HL-60 (cell line): Measurements from ENCODE around the gene CPS1.

ENCODE experiments used
- CTCF ChIP-seq: IDR thresholded peaks from one replicate; pipeline ENCODE4 v1.5.1; 2011; ENCODE audit warnings: low read length, control low read depth, inconsistent platforms; ENCODE audit not compliant: insufficient read depth
- POLR2AphosphoS5 ChIP-seq: IDR thresholded peaks from 2 replicates; pipeline ENCODE4 v1.6.1; 2012; ENCODE audit warnings: low read depth
- REST ChIP-seq: IDR thresholded peaks from 2 replicates; pipeline ENCODE4 v1.6.1; 2012; ENCODE audit warnings: low read depth; ENCODE audit not compliant: insufficient replicate concordance
- SPI1 ChIP-seq: IDR thresholded peaks from 2 replicates; pipeline ENCODE4 v1.6.1; 2012; ENCODE audit warnings: low read depth, mild to moderate bottlenecking, borderline replicate concordance

GRCh38 chr2:210722092-210722491 lies 165.7 kb downstream of the CPS1 start:
- TF ChIP-seq CTCF (no peak), REST (no peak), POLR2AphosphoS5 (no peak), SPI1 (no peak)
